ENCODE data around the gene NPAS2. TPM values are rescaled to one million over a fixed set of nuclear protein-coding genes. Genes with fewer than 3 reads are reported as not detected.
A peak's percentile ranks its signal among the peaks of the same experiment; 100 is the strongest.

Gene NPAS2
- total RNA-seq, 4 donors from 2014 or later = 63.0 to 134 (median 115) TPM

- Histone ChIP-seq H3K4me1 (peaks cover 0 to 17% (median 8%) of the 10 kb centered on the region in 4 donors), H3K4me3 (no peak overlapping the region), H3K27ac (no peak overlapping the region), H3K9me3 (no peaks in the 10 kb centered on the region), H3K27me3 (no peaks in the 10 kb centered on the region), H3K36me3 (no peaks in the 10 kb centered on the region)
- in situ Hi-C loops (cut with MboI; ENCODE audit: low pct_ligation_motif_present in 1 of 4, low pct_unique_long_range_greater_than_20kb in 1 of 4, low sequenced_read_pairs in 3 of 4) = no loop called here
- intact Hi-C loops (cut with DNase I; ENCODE audit: low total_unique reads) = no loop called here
- TF ChIP-seq EP300 (IDR thresholded peaks at IDR 0.05; ENCODE audit: low read depth) (no peak), POLR2AphosphoS5 (IDR thresholded peaks at IDR 0.05) (no peak), POLR2A (IDR thresholded peaks at IDR 0.05) (no peak), CTCF (IDR thresholded peaks at IDR 0.05) (no peak)
- WGBS, 2 donors (ENCODE audit: low coverage in 1 of 2) = 83 to 85% methylated on average over 7 of the region's 7 CpGs
- no peak for DNase-seq
Measured at GRCh38 chr2:100840519-100840918, 20.6 kb downstream of the NPAS2 start.

GRCh38 chr2:100842241-100842922 lies 22.4 kb downstream of the NPAS2 start:
- intact Hi-C loops (cut with DNase I; ENCODE audit: low total_unique reads) (no loop called here), in situ Hi-C loops (cut with MboI; ENCODE audit: low pct_ligation_motif_present in 1 of 4, low pct_unique_long_range_greater_than_20kb in 1 of 4, low sequenced_read_pairs in 3 of 4) (no loop called here)
- no peaks in the 10 kb centered on the region for H3K27me3 ChIP-seq
- TF ChIP-seq CTCF (IDR thresholded peaks at IDR 0.05) (no peak), EP300 (IDR thresholded peaks at IDR 0.05; ENCODE audit: low read depth) (no peak), POLR2A (IDR thresholded peaks at IDR 0.05) (no peak), POLR2AphosphoS5 (IDR thresholded peaks at IDR 0.05) (no peak)
- H3K9me3 ChIP-seq = no peaks in the 10 kb centered on the region
- no peak for DNase-seq
- 83% methylated on average over 9 of the region's 9 CpGs; no CpG with 5 or more reads in 1 of the 2 donors for WGBS, 2 donors (ENCODE audit: low coverage in 1 of 2)
- H3K4me1 ChIP-seq = peaks cover 0 to 17% (median 8%) of the 10 kb centered on the region in 4 donors
- no peak overlapping the region for H3K4me3 ChIP-seq
- peak overlapping the region; percentile 14 to 59 (median 44) for H3K27ac ChIP-seq
- H3K36me3 ChIP-seq = no peaks in the 10 kb centered on the region

GRCh38 chr2:100844514-100844913 lies 24.6 kb downstream of the NPAS2 start:
- 76 to 97% methylated on average over 5 to 7 of the region's 7 CpGs for WGBS, 2 donors (ENCODE audit: low coverage in 1 of 2)
- TF ChIP-seq EP300 (IDR thresholded peaks at IDR 0.05; ENCODE audit: low read depth) (no peak), POLR2AphosphoS5 (IDR thresholded peaks at IDR 0.05) (no peak), POLR2A (IDR thresholded peaks at IDR 0.05) (no peak), CTCF (IDR thresholded peaks at IDR 0.05) (no peak)
- H3K27ac ChIP-seq = no peak overlapping the region
- no peaks in the 10 kb centered on the region for H3K9me3 ChIP-seq
- H3K36me3 ChIP-seq = no peaks in the 10 kb centered on the region
- H3K4me3 ChIP-seq = no peak overlapping the region
- peaks cover 0 to 17% (median 8%) of the 10 kb centered on the region in 4 donors for H3K4me1 ChIP-seq
- intact Hi-C loops (cut with DNase I; ENCODE audit: low total_unique reads) (no loop called here), in situ Hi-C loops (cut with MboI; ENCODE audit: low pct_ligation_motif_present in 1 of 4, low pct_unique_long_range_greater_than_20kb in 1 of 4, low sequenced_read_pairs in 3 of 4) (no loop called here)
- DNase-seq = no peak
- no peaks in the 10 kb centered on the region for H3K27me3 ChIP-seq

- intact Hi-C loops (cut with DNase I; ENCODE audit: low total_unique reads) (no loop called here), in situ Hi-C loops (cut with MboI; ENCODE audit: low pct_ligation_motif_present in 1 of 4, low pct_unique_long_range_greater_than_20kb in 1 of 4, low sequenced_read_pairs in 3 of 4) (no loop called here)
- H3K27ac ChIP-seq = no peak overlapping the region
- H3K27me3 ChIP-seq = no peaks in the 10 kb centered on the region
- H3K36me3 ChIP-seq = no peaks in the 10 kb centered on the region
- WGBS, 2 donors (ENCODE audit: low coverage in 1 of 2) = 86% methylated on average over 5 of the region's 5 CpGs; no CpG with 5 or more reads in 1 of the 2 donors
- H3K9me3 ChIP-seq = no peaks in the 10 kb centered on the region
- TF ChIP-seq POLR2AphosphoS5 (IDR thresholded peaks at IDR 0.05) (no peak), EP300 (IDR thresholded peaks at IDR 0.05; ENCODE audit: low read depth) (no peak), CTCF (IDR thresholded peaks at IDR 0.05) (no peak), POLR2A (IDR thresholded peaks at IDR 0.05) (no peak)
- peaks cover 0 to 17% (median 8%) of the 10 kb centered on the region in 4 donors for H3K4me1 ChIP-seq
- no peak overlapping the region for H3K4me3 ChIP-seq
- DNase-seq = no peak
Measured at GRCh38 chr2:100845141-100845991, 25.4 kb downstream of the NPAS2 start.

All from transverse colon (tissue), 4 donors.